HEK293 (cell line): ENCODE measurements around the gene KCNJ11.

Experiments used
- CTCF ChIA-PET: fragments of 350-600 bp; formaldehyde crosslinking; extraction: SDS; loops from one replicate; lab custom pipeline; 2021; ENCODE audit warnings: antibody characterized with exemption; lab: Yijun Ruan, JAX
- POLR2A ChIA-PET: fragments of 300-600 bp; formaldehyde crosslinking; extraction: SDS; loops from one replicate; lab custom pipeline; 2020; ENCODE audit warnings: antibody characterized with exemption, inconsistent platforms; lab: Yijun Ruan, JAX
- H3K27ac ChIP-seq: fragments of 200-500 bp; sonication (Bioruptor generic); 2 replicates; pipeline ENCODE4 v1.5.1; 2014; ENCODE audit warnings: low read depth, low read length, control low read depth, inconsistent platforms; ENCODE audit errors: extremely low read depth
- H3K36me3 ChIP-seq, 2 experiments: fragments of 200-500 bp in 1 of 2; sonication (Bioruptor generic) in 1 of 2; 1 replicate in 1 of 2; 2 replicates in 1 of 2; pipeline ENCODE4 v1.5.1; 2014 to 2017; ENCODE audit warnings: inconsistent platforms in 2 of 2, low read length in 2 of 2; ENCODE audit not compliant: control insufficient read depth in 2 of 2, insufficient read depth in 1 of 2
- H3K4me1 ChIP-seq: fragments of 200-500 bp; sonication (Bioruptor generic); 2 replicates; pipeline ENCODE4 v1.5.1; 2014; ENCODE audit warnings: mild to moderate bottlenecking, low read length, inconsistent platforms; ENCODE audit not compliant: control insufficient read depth, insufficient read depth
- H3K4me3 ChIP-seq: 2 replicates; pipeline ENCODE4 v1.5.1; 2011; ENCODE audit warnings: low read depth, mild to moderate bottlenecking, control low read depth, low read length, moderate library complexity
- H3K9me3 ChIP-seq: fragments of 200-500 bp; sonication (Bioruptor generic); 2 replicates; pipeline ENCODE4 v1.5.1; 2014; ENCODE audit warnings: low read depth, low read length, inconsistent platforms; ENCODE audit not compliant: control insufficient read depth, insufficient read depth
- GLI2 ChIP-seq: fragments of 450-650 bp; formaldehyde crosslinking; IDR thresholded peaks from 2 replicates; pipeline ENCODE4; 2017; ENCODE audit warnings: missing biosample characterization, missing genetic modification characterization, low read depth, borderline replicate concordance
- GLIS1 ChIP-seq: fragments of 450-650 bp; formaldehyde crosslinking; IDR thresholded peaks from 2 replicates; pipeline ENCODE4 v1.5.1; 2016; ENCODE audit warnings: missing biosample characterization, missing genetic modification characterization
- HOXA7 ChIP-seq: sonication (generic); formaldehyde crosslinking; IDR thresholded peaks from 2 replicates; pipeline ENCODE4 v1.8.1; 2022; ENCODE audit warnings: missing genetic modification reagents, borderline replicate concordance
- PRDM10 ChIP-seq: fragments of 450-650 bp; formaldehyde crosslinking; IDR thresholded peaks from 2 replicates; pipeline ENCODE4 v1.5.1; 2016; ENCODE audit warnings: missing biosample characterization, missing genetic modification characterization
- REPIN1 ChIP-seq: fragments of 450-650 bp; formaldehyde crosslinking; IDR thresholded peaks from 2 replicates; pipeline ENCODE4 v1.5.1; 2017; ENCODE audit warnings: missing biosample characterization, missing genetic modification characterization, low read depth
- SCRT1 ChIP-seq: fragments of 450-650 bp; formaldehyde crosslinking; IDR thresholded peaks from 2 replicates; pipeline ENCODE4 v1.5.1; 2016; ENCODE audit warnings: missing biosample characterization, missing genetic modification characterization, borderline replicate concordance
- YY2 ChIP-seq: fragments of 450-650 bp; formaldehyde crosslinking; IDR thresholded peaks from 2 replicates; pipeline ENCODE4 v1.5.1; 2016; ENCODE audit warnings: missing biosample characterization, missing genetic modification characterization
- ZBTB1 ChIP-seq: fragments of 450-650 bp; formaldehyde crosslinking; IDR thresholded peaks from 2 replicates; pipeline ENCODE4 v1.5.1; 2016; ENCODE audit warnings: missing biosample characterization, missing genetic modification characterization
- ZBTB48 ChIP-seq: fragments of 450-650 bp; formaldehyde crosslinking; IDR thresholded peaks from 2 replicates; pipeline ENCODE4 v1.5.1; 2016; ENCODE audit warnings: missing biosample characterization, missing genetic modification characterization
- ZEB2 ChIP-seq: fragments of 450-650 bp; formaldehyde crosslinking; IDR thresholded peaks from 2 replicates; pipeline ENCODE4 v1.5.1; 2016; ENCODE audit warnings: missing biosample characterization, missing genetic modification characterization
- ZIC2 ChIP-seq: fragments of 450-650 bp; formaldehyde crosslinking; IDR thresholded peaks from 2 replicates; pipeline ENCODE4 v1.5.1; 2016; ENCODE audit warnings: missing biosample characterization, missing genetic modification characterization
- ZNF133 ChIP-seq: fragments of 450-650 bp; formaldehyde crosslinking; IDR thresholded peaks from 2 replicates; pipeline ENCODE4 v1.5.1; 2016; ENCODE audit warnings: missing biosample characterization, missing genetic modification characterization
- ZNF239 ChIP-seq: fragments of 450-650 bp; formaldehyde crosslinking; IDR thresholded peaks from 2 replicates; pipeline ENCODE4 v1.5.1; 2016; ENCODE audit warnings: missing biosample characterization, missing genetic modification characterization
- ZNF335 ChIP-seq: fragments of 450-650 bp; formaldehyde crosslinking; conservative IDR thresholded peaks from 2 replicates; pipeline ENCODE4 v1.5.1; 2016; ENCODE audit warnings: missing biosample characterization, missing genetic modification characterization
- ZNF404 ChIP-seq: fragments of 450-650 bp; formaldehyde crosslinking; IDR thresholded peaks from 2 replicates; pipeline ENCODE4 v1.5.1; 2017; ENCODE audit warnings: missing biosample characterization, missing genetic modification characterization
- ZNF416 ChIP-seq: fragments of 450-650 bp; formaldehyde crosslinking; IDR thresholded peaks from 2 replicates; pipeline ENCODE4 v1.5.1; 2016; ENCODE audit warnings: missing biosample characterization, missing genetic modification characterization
- ZNF561 ChIP-seq: fragments of 450-650 bp; IDR thresholded peaks from 2 replicates; pipeline ENCODE4 v1.5.1; 2018; ENCODE audit warnings: missing biosample characterization, missing genetic modification characterization, borderline replicate concordance
- ZNF600 ChIP-seq: fragments of 450-650 bp; formaldehyde crosslinking; IDR thresholded peaks from 2 replicates; pipeline ENCODE4 v1.5.1; 2016; ENCODE audit warnings: missing biosample characterization, missing genetic modification characterization
- ZNF654 ChIP-seq: fragments of 450-650 bp; formaldehyde crosslinking; IDR thresholded peaks from 2 replicates; pipeline ENCODE4 v1.5.1; 2016; ENCODE audit warnings: low read depth, missing biosample characterization, missing genetic modification characterization
- ZNF670 ChIP-seq: fragments of 450-650 bp; formaldehyde crosslinking; IDR thresholded peaks from 2 replicates; pipeline ENCODE4 v1.5.1; 2016; ENCODE audit warnings: missing biosample characterization, missing genetic modification characterization, low read depth
- ZNF830 ChIP-seq: fragments of 450-650 bp; IDR thresholded peaks from 2 replicates; pipeline ENCODE4 v1.5.0; 2018; ENCODE audit warnings: missing biosample characterization, missing genetic modification characterization, low read depth, mild to moderate bottlenecking, moderate library complexity
- ZSCAN18 ChIP-seq: fragments of 450-650 bp; formaldehyde crosslinking; IDR thresholded peaks from 2 replicates; pipeline ENCODE4 v1.5.1; 2016; ENCODE audit warnings: missing biosample characterization, missing genetic modification characterization
- ZSCAN30 ChIP-seq: fragments of 450-650 bp; IDR thresholded peaks from 2 replicates; pipeline ENCODE4 v1.5.1; 2018; ENCODE audit warnings: missing biosample characterization, mild to moderate bottlenecking, missing genetic modification characterization, moderate library complexity

Gene KCNJ11

GRCh38 chr11:17392872-17393271 is 4.4 kb upstream of the KCNJ11 start (continued):
- TF ChIP-seq ZBTB1 (no peak), GLIS1 (no peak), ZNF133 (tag by site-specific recombination) (no peak), HOXA7 (CRISPR knock-in tag) (no peak)

- H3K36me3 ChIP-seq: peaks cover 0 to 8% of the 10 kb centered on the region in 2 experiments; a peak in 1 of 3 replicates
- TF ChIP-seq REPIN1 (tag by site-specific recombination): no peak
- no peak for TF ChIP-seq ZNF830 (tag by site-specific recombination)
- no peak for TF ChIP-seq GLI2 (tag by site-specific recombination)
- no peak for TF ChIP-seq ZBTB48 (tag by site-specific recombination)
- no peak for TF ChIP-seq ZSCAN30 (tag by site-specific recombination)
- no peak for TF ChIP-seq ZIC2 (tag by site-specific recombination)
- no peak for TF ChIP-seq ZNF670
- no peak for TF ChIP-seq ZNF404 (tag by site-specific recombination)
- no peak for TF ChIP-seq ZNF561 (tag by site-specific recombination)
- no peak for TF ChIP-seq ZNF416
- TF ChIP-seq ZEB2: no peak
- no peak for TF ChIP-seq ZSCAN18
- TF ChIP-seq YY2: no peak
- TF ChIP-seq HOXA7 (CRISPR knock-in tag): no peak
- no peak for TF ChIP-seq ZNF654 (tag by site-specific recombination)
- TF ChIP-seq ZNF239 (tag by site-specific recombination): no peak
- no peak for TF ChIP-seq ZNF600 (tag by site-specific recombination)
- no peaks in the 10 kb centered on the region for H3K4me1 ChIP-seq
- ChIA-PET CTCF (interaction anchor here (0.6 to 10.8 kb wide), 7 partner anchors 8 to 155 kb away, joined by 3 to 192 read pairs (median 4); partner anchors contain the start of gene OTOG), POLR2A (no interaction called here)
- H3K27ac ChIP-seq: no peak overlapping the region
- H3K4me3 ChIP-seq: no peak overlapping the region
- no peaks in the 10 kb centered on the region for H3K9me3 ChIP-seq
Measured at GRCh38 chr11:17391493-17392355, 3.3 kb upstream of the KCNJ11 start.

- ChIA-PET POLR2A (no interaction called here), CTCF (interaction anchor here (0.7 to 10.8 kb wide), 13 partner anchors 12 to 1243 kb away, joined by 3 to 192 read pairs (median 4); no protein-coding TSS in a partner anchor)
- no peak overlapping the region for H3K27ac ChIP-seq
- TF ChIP-seq PRDM10 (tag by site-specific recombination) (peak; percentile 14; the same call in 1 of the 2 replicates), ZNF335 (tag by site-specific recombination) (peak; percentile 95), SCRT1 (no peak)
- H3K4me1 ChIP-seq: no peaks in the 10 kb centered on the region
- H3K9me3 ChIP-seq: no peaks in the 10 kb centered on the region
- H3K4me3 ChIP-seq: no peak overlapping the region
- peaks cover 0 to 8% of the 10 kb centered on the region in 2 experiments; a peak in 1 of 3 replicates for H3K36me3 ChIP-seq
Measured at GRCh38 chr11:17389957-17390649, 1.6 kb upstream of the KCNJ11 start.
